ENCODE results near the gene HDLBP. TPM values are rescaled to one million over a fixed set of nuclear protein-coding genes. Genes with fewer than 3 reads are reported as not detected.

The HDLBP gene
- total RNA-seq, 1 donor from 2014 or later: 989 TPM

GRCh38 chr2:241195506-241196130, 119.9 kb downstream of the HDLBP start:
- Mint-ChIP-seq H3K9me3 (ENCODE audit: low read depth) (no peaks in the 10 kb centered on the region), H3K36me3 (ENCODE audit: low read depth) (no peaks in the 10 kb centered on the region), H3K4me3 (ENCODE audit: unreplicated experiment) (no peak overlapping the region), H3K4me1 (ENCODE audit: low read depth) (no peaks in the 10 kb centered on the region), H3K27me3 (ENCODE audit: low read depth) (no peaks in the 10 kb centered on the region), H3K27ac (ENCODE audit: unreplicated experiment) (no peak overlapping the region)
- DNase-seq (ENCODE audit: low spot score): no peak
- TF ChIP-seq CTCF (IDR thresholded peaks at IDR 0.05): no peak

GRCh38 chr2:241194811-241195210, 120.7 kb downstream of the HDLBP start:
- no peak for DNase-seq (ENCODE audit: low spot score)
- no peak for TF ChIP-seq CTCF (IDR thresholded peaks at IDR 0.05)

GRCh38 chr2:241193271-241193670, 122.2 kb downstream of the HDLBP start:
- H3K27me3 Mint-ChIP-seq (ENCODE audit: low read depth): no peaks in the 10 kb centered on the region
- TF ChIP-seq CTCF (IDR thresholded peaks at IDR 0.05): no peak
- H3K4me1 Mint-ChIP-seq (ENCODE audit: low read depth): no peaks in the 10 kb centered on the region
- H3K27ac Mint-ChIP-seq (ENCODE audit: unreplicated experiment): no peak overlapping the region
- H3K9me3 Mint-ChIP-seq (ENCODE audit: low read depth): no peaks in the 10 kb centered on the region
- H3K36me3 Mint-ChIP-seq (ENCODE audit: low read depth): no peaks in the 10 kb centered on the region
- DNase-seq (ENCODE audit: low spot score): no peak
- no peak overlapping the region for H3K4me3 Mint-ChIP-seq (ENCODE audit: unreplicated experiment)

More at GRCh38 chr2:241194811-241195210, 120.7 kb downstream of the HDLBP start:
- H3K9me3 Mint-ChIP-seq (ENCODE audit: low read depth): no peaks in the 10 kb centered on the region
- H3K27ac Mint-ChIP-seq (ENCODE audit: unreplicated experiment): no peak overlapping the region
- H3K4me1 Mint-ChIP-seq (ENCODE audit: low read depth): no peaks in the 10 kb centered on the region
- no peak overlapping the region for H3K4me3 Mint-ChIP-seq (ENCODE audit: unreplicated experiment)
- H3K27me3 Mint-ChIP-seq (ENCODE audit: low read depth): no peaks in the 10 kb centered on the region
- no peaks in the 10 kb centered on the region for H3K36me3 Mint-ChIP-seq (ENCODE audit: low read depth)

GRCh38 chr2:241191081-241191480, 124.4 kb downstream of the HDLBP start:
- H3K4me3 Mint-ChIP-seq (ENCODE audit: unreplicated experiment): no peak overlapping the region
- no peak for TF ChIP-seq CTCF (IDR thresholded peaks at IDR 0.05)
- no peaks in the 10 kb centered on the region for H3K9me3 Mint-ChIP-seq (ENCODE audit: low read depth)
- H3K27ac Mint-ChIP-seq (ENCODE audit: unreplicated experiment): no peak overlapping the region
- H3K27me3 Mint-ChIP-seq (ENCODE audit: low read depth): no peaks in the 10 kb centered on the region
- DNase-seq (ENCODE audit: low spot score): no peak
- no peaks in the 10 kb centered on the region for H3K4me1 Mint-ChIP-seq (ENCODE audit: low read depth)
- no peaks in the 10 kb centered on the region for H3K36me3 Mint-ChIP-seq (ENCODE audit: low read depth)

GRCh38 chr2:241190291-241190981, 125.0 kb downstream of the HDLBP start:
- TF ChIP-seq CTCF (IDR thresholded peaks at IDR 0.05): no peak
- no peak overlapping the region for H3K27ac Mint-ChIP-seq (ENCODE audit: unreplicated experiment)
- no peaks in the 10 kb centered on the region for H3K4me1 Mint-ChIP-seq (ENCODE audit: low read depth)
- H3K27me3 Mint-ChIP-seq (ENCODE audit: low read depth): no peaks in the 10 kb centered on the region
- H3K9me3 Mint-ChIP-seq (ENCODE audit: low read depth): no peaks in the 10 kb centered on the region
- peak; percentile 85 for DNase-seq (ENCODE audit: low spot score)
- H3K36me3 Mint-ChIP-seq (ENCODE audit: low read depth): no peaks in the 10 kb centered on the region
- no peak overlapping the region for H3K4me3 Mint-ChIP-seq (ENCODE audit: unreplicated experiment)

All from chondrocyte (in vitro differentiated cells).